Liver (tissue), 9 donors: ENCODE results near the gene NLK. TPM values are rescaled to one million over a fixed set of nuclear protein-coding genes. Genes with fewer than 3 reads are reported as not detected.

Source experiments
- DNase-seq: peaks from one replicate; pipeline ENCODE4 v3.0.0-alpha.2; 2017; ENCODE audit warnings: low spot score
- H3K27ac ChIP-seq, 2 donors: one replicate each; pipeline ENCODE4 v1.7.0; 2013; ENCODE audit warnings: inconsistent platforms in 2 of 2, low read length in 2 of 2, control low read depth in 1 of 2, low read depth in 1 of 2, mild to moderate bottlenecking in 1 of 2
- H3K27me3 ChIP-seq, 4 donors: one replicate each; pipeline versions ENCODE4 v1.6.1 to v1.7.0; 2013; ENCODE audit warnings: low read length in 3 of 4, inconsistent platforms in 1 of 4, mild to moderate bottlenecking in 1 of 4, moderate library complexity in 1 of 4; ENCODE audit not compliant: control insufficient read depth in 4 of 4, insufficient read depth in 4 of 4
- H3K36me3 ChIP-seq, 4 donors: one replicate each; pipeline versions ENCODE4 v1.6.1 to v1.7.0; 2013; ENCODE audit warnings: low read length in 3 of 4, mild to moderate bottlenecking in 3 of 4, low read depth in 1 of 4, moderate library complexity in 1 of 4; ENCODE audit not compliant: control insufficient read depth in 4 of 4, insufficient read depth in 3 of 4
- H3K4me1 ChIP-seq, 4 donors: one replicate each; pipeline versions ENCODE4 v1.6.1 to v1.7.0; 2013; ENCODE audit warnings: low read length in 3 of 4, mild to moderate bottlenecking in 3 of 4, moderate library complexity in 1 of 4; ENCODE audit not compliant: control insufficient read depth in 4 of 4, insufficient read depth in 4 of 4
- H3K4me3 ChIP-seq, 3 donors: one replicate each; pipeline versions ENCODE4 v1.6.1 to v1.7.0; 2013; ENCODE audit warnings: low read length in 3 of 3, control low read depth in 1 of 3, low read depth in 1 of 3, mild to moderate bottlenecking in 1 of 3
- H3K9ac ChIP-seq, 2 donors: one replicate each; pipeline ENCODE4 v1.7.0; 2013; ENCODE audit warnings: low read length in 2 of 2, mild to moderate bottlenecking in 2 of 2, moderate library complexity in 2 of 2, control low read depth in 1 of 2, low read depth in 1 of 2
- H3K9me3 ChIP-seq, 4 donors: one replicate each; pipeline versions ENCODE4 v1.6.1 to v1.7.0; 2013; ENCODE audit warnings: low read length in 3 of 4; ENCODE audit not compliant: control insufficient read depth in 4 of 4
- EGR1 ChIP-seq, 2 donors: IDR thresholded peaks; 2 replicates each; pipeline ENCODE4 v1.6.1; 2016 to 2018; ENCODE audit warnings: antibody characterized with exemption in 2 of 2, low read depth in 2 of 2
- FOXA1 ChIP-seq: IDR thresholded peaks from 2 replicates; pipeline ENCODE4 v1.6.1; 2016; ENCODE audit warnings: antibody characterized with exemption
- FOXA2 ChIP-seq: IDR thresholded peaks from 2 replicates; pipeline ENCODE4 v1.6.1; 2016; ENCODE audit warnings: antibody characterized with exemption
- GABPA ChIP-seq, 2 donors: IDR thresholded peaks in 1 of 2; conservative IDR thresholded peaks in 1 of 2; 2 replicates each; pipeline ENCODE4 v1.6.1; 2016; ENCODE audit warnings: antibody characterized with exemption in 2 of 2, mild to moderate bottlenecking in 1 of 2, moderate library complexity in 1 of 2
- HNF4A ChIP-seq, 2 donors: conservative IDR thresholded peaks; 2 replicates each; pipeline ENCODE4 v1.6.1; 2016; ENCODE audit warnings: antibody characterized with exemption in 2 of 2, mild to moderate bottlenecking in 2 of 2
- HNF4G ChIP-seq: IDR thresholded peaks from 2 replicates; pipeline ENCODE4 v1.6.1; 2016; ENCODE audit warnings: antibody characterized with exemption
- JUND ChIP-seq, 2 donors: IDR thresholded peaks; 2 replicates each; pipeline ENCODE4 v1.6.1; 2016; ENCODE audit warnings: antibody characterized with exemption in 2 of 2
- NR2F2 ChIP-seq: IDR thresholded peaks from 2 replicates; pipeline ENCODE4 v1.6.1; 2016; ENCODE audit warnings: antibody characterized with exemption
- RAD21 ChIP-seq, 2 donors: IDR thresholded peaks; 2 replicates each; pipeline ENCODE4 v1.6.1; 2016; ENCODE audit warnings: antibody characterized with exemption in 2 of 2, mild to moderate bottlenecking in 2 of 2
- RXRA ChIP-seq, 2 donors: IDR thresholded peaks; 2 replicates each; pipeline ENCODE4 v1.6.1; 2017 to 2018; ENCODE audit warnings: antibody characterized with exemption in 2 of 2, mild to moderate bottlenecking in 1 of 2
- SP1 ChIP-seq: IDR thresholded peaks from 2 replicates; pipeline ENCODE4 v1.6.1; 2018; ENCODE audit warnings: antibody characterized with exemption, mild to moderate bottlenecking
- TAF1 ChIP-seq: conservative IDR thresholded peaks from 2 replicates; pipeline ENCODE4 v1.6.1; 2016; ENCODE audit warnings: antibody characterized with exemption, mild to moderate bottlenecking
- YY1 ChIP-seq: IDR thresholded peaks from 2 replicates; pipeline ENCODE4 v1.6.1; 2016; ENCODE audit warnings: antibody characterized with exemption, mild to moderate bottlenecking
- WGBS: extraction: QIAGEN DNeasy Blood & Tissue Kit; methylation state at CpG from one replicate; pipeline ENCODE4 v1.1.7; 2013; 5-methylcytosine and 5-hydroxymethylcytosine counted together
- polyA plus RNA-seq, 2 donors: library from polyadenylated mRNA; stranded (reverse) in 1 of 2; unstranded in 1 of 2; fragments of 200-250 nt in 1 of 2; fragments of >200 nt in 1 of 2; fragmentation: Nextera tagmentation in 1 of 2; extraction: Ambion mirVana in 1 of 2; gene quantifications; one replicate each; pipeline versions ENCODE4 v1.2.1 to v1.2.3, GENCODE V29; 2013 to 2015
- total RNA-seq, 2 donors: library from RNA; depleted of rRNA; stranded (reverse); fragments of >200 nt; gene quantifications; one replicate each; pipeline ENCODE4 v1.2.3, GENCODE V29; 2014
- TF ChIP-seq, protein P1 (sequence below): fragments of 150-350 bp; IDR thresholded peaks from 2 replicates; pipeline ENCODE4 v1.5.1; 2017; ENCODE audit warnings: improper control_type of control experiment, low read depth, low read length; ENCODE audit not compliant: missing input control
- TF ChIP-seq, protein P2 (sequence below): IDR thresholded peaks from 2 replicates; pipeline ENCODE4 v1.6.1; 2016; ENCODE audit warnings: antibody characterized with exemption
- TF ChIP-seq, protein P3 (sequence below): IDR thresholded peaks from 2 replicates; pipeline ENCODE4 v1.6.1; 2016; ENCODE audit warnings: antibody characterized with exemption, mild to moderate bottlenecking
- TF ChIP-seq, protein P4 (sequence below): IDR thresholded peaks from 2 replicates; pipeline ENCODE4 v1.6.1; 2016; ENCODE audit warnings: antibody characterized with exemption
- TF ChIP-seq, protein P5 (sequence below): IDR thresholded peaks from 2 replicates; pipeline ENCODE4 v1.6.1; 2016; ENCODE audit warnings: antibody characterized with exemption
- donor health status: healthy.
- donor health status: healthy.
- donor health status: healthy.
- donor health status: healthy.
- donor health status: healthy.

Gene NLK
- total and polyA plus RNA-seq, 4 donors = 4.4 to 17.4 (median 9.2) TPM

DNA sequence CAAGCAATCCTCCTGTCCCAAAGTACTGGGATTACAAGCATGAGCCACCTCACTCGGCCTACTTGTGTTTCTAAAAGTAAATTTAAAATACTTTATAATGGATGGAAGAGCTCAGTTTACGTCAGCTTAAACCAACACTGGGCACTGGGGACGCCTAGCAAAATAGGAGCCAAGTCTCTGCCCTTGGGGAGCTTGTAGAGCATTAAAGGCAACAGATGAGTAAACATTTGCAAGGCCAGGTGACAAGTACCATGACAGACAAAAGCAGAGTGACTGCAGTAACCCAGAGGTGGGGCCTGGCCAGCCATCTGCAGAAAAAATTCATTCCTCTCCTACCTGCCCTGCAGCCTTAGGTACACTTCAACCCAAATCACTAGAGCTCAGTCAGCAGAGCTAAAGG lies 12.1 kb upstream of the NLK start:
- WGBS = 83% methylated on average over 3 of the region's 3 CpGs
- no peaks in the 10 kb centered on the region for H3K9me3 ChIP-seq
- H3K36me3 ChIP-seq = no peaks in the 10 kb centered on the region
- H3K27ac ChIP-seq = no peak overlapping the region
- H3K27me3 ChIP-seq = no peaks in the 10 kb centered on the region
- DNase-seq = no peak
- no peak overlapping the region for H3K9ac ChIP-seq
- TF ChIP-seq, protein P1, sequence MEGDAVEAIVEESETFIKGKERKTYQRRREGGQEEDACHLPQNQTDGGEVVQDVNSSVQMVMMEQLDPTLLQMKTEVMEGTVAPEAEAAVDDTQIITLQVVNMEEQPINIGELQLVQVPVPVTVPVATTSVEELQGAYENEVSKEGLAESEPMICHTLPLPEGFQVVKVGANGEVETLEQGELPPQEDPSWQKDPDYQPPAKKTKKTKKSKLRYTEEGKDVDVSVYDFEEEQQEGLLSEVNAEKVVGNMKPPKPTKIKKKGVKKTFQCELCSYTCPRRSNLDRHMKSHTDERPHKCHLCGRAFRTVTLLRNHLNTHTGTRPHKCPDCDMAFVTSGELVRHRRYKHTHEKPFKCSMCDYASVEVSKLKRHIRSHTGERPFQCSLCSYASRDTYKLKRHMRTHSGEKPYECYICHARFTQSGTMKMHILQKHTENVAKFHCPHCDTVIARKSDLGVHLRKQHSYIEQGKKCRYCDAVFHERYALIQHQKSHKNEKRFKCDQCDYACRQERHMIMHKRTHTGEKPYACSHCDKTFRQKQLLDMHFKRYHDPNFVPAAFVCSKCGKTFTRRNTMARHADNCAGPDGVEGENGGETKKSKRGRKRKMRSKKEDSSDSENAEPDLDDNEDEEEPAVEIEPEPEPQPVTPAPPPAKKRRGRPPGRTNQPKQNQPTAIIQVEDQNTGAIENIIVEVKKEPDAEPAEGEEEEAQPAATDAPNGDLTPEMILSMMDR = no peak
- TF ChIP-seq SP1 (no peak), GABPA (IDR thresholded peaks at IDR 0.05 in 1 of 2, conservative IDR thresholded peaks at IDR 0.05 in 1 of 2) (no peak), JUND (IDR thresholded peaks at IDR 0.05) (no peak), TAF1 (no peak), FOXA1 (no peak), FOXA2 (no peak), EGR1 (IDR thresholded peaks at IDR 0.05; ENCODE audit: low read depth in 2 of 2) (no peak), YY1 (no peak), RAD21 (IDR thresholded peaks at IDR 0.05) (no peak), HNF4G (no peak), HNF4A (conservative IDR thresholded peaks at IDR 0.05) (no peak), NR2F2 (no peak), RXRA (IDR thresholded peaks at IDR 0.05) (no peak)
- TF ChIP-seq, protein P2, sequence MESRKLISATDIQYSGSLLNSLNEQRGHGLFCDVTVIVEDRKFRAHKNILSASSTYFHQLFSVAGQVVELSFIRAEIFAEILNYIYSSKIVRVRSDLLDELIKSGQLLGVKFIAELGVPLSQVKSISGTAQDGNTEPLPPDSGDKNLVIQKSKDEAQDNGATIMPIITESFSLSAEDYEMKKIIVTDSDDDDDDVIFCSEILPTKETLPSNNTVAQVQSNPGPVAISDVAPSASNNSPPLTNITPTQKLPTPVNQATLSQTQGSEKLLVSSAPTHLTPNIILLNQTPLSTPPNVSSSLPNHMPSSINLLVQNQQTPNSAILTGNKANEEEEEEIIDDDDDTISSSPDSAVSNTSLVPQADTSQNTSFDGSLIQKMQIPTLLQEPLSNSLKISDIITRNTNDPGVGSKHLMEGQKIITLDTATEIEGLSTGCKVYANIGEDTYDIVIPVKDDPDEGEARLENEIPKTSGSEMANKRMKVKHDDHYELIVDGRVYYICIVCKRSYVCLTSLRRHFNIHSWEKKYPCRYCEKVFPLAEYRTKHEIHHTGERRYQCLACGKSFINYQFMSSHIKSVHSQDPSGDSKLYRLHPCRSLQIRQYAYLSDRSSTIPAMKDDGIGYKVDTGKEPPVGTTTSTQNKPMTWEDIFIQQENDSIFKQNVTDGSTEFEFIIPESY = no peak
- TF ChIP-seq, protein P3, sequence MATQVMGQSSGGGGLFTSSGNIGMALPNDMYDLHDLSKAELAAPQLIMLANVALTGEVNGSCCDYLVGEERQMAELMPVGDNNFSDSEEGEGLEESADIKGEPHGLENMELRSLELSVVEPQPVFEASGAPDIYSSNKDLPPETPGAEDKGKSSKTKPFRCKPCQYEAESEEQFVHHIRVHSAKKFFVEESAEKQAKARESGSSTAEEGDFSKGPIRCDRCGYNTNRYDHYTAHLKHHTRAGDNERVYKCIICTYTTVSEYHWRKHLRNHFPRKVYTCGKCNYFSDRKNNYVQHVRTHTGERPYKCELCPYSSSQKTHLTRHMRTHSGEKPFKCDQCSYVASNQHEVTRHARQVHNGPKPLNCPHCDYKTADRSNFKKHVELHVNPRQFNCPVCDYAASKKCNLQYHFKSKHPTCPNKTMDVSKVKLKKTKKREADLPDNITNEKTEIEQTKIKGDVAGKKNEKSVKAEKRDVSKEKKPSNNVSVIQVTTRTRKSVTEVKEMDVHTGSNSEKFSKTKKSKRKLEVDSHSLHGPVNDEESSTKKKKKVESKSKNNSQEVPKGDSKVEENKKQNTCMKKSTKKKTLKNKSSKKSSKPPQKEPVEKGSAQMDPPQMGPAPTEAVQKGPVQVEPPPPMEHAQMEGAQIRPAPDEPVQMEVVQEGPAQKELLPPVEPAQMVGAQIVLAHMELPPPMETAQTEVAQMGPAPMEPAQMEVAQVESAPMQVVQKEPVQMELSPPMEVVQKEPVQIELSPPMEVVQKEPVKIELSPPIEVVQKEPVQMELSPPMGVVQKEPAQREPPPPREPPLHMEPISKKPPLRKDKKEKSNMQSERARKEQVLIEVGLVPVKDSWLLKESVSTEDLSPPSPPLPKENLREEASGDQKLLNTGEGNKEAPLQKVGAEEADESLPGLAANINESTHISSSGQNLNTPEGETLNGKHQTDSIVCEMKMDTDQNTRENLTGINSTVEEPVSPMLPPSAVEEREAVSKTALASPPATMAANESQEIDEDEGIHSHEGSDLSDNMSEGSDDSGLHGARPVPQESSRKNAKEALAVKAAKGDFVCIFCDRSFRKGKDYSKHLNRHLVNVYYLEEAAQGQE = no peak
- TF ChIP-seq, protein P4, sequence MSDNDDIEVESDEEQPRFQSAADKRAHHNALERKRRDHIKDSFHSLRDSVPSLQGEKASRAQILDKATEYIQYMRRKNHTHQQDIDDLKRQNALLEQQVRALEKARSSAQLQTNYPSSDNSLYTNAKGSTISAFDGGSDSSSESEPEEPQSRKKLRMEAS = no peak
- TF ChIP-seq, protein P5, sequence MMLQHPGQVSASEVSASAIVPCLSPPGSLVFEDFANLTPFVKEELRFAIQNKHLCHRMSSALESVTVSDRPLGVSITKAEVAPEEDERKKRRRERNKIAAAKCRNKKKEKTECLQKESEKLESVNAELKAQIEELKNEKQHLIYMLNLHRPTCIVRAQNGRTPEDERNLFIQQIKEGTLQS = no peak
- H3K4me1 ChIP-seq = no peaks in the 10 kb centered on the region
- H3K4me3 ChIP-seq = no peak overlapping the region

DNA sequence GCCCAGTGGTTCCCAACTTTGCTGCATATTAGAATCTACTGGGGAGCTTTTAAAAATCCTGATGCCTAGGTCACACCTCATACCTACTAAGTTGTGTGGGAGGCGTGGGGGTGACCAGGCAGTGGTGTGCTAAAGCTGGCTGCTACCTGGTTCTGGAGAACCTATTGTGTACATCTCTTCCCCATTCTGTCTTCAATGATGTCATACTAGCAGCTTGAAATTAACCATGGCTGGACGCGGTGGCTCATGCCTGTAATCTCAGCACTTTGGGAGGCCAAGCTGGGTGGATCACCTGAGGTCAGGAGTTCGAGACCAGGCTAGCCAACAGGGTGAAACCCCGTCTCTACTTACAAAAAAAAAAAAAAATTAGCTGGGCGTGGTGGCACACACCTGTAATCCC lies 11.3 kb upstream of the NLK start:
- no peak overlapping the region for H3K9ac ChIP-seq
- no peaks in the 10 kb centered on the region for H3K9me3 ChIP-seq
- no peak overlapping the region for H3K27ac ChIP-seq
- DNase-seq = no peak
- no peaks in the 10 kb centered on the region for H3K27me3 ChIP-seq
- no peak overlapping the region for H3K4me3 ChIP-seq
- H3K36me3 ChIP-seq = no peaks in the 10 kb centered on the region
- WGBS = 90% methylated on average over 6 of the region's 6 CpGs
- no peaks in the 10 kb centered on the region for H3K4me1 ChIP-seq
- TF ChIP-seq JUND (IDR thresholded peaks at IDR 0.05) (no peak), YY1 (no peak), SP1 (no peak), FOXA2 (no peak), RXRA (IDR thresholded peaks at IDR 0.05) (no peak), TAF1 (no peak), FOXA1 (no peak), HNF4A (conservative IDR thresholded peaks at IDR 0.05) (no peak), EGR1 (IDR thresholded peaks at IDR 0.05; ENCODE audit: low read depth in 2 of 2) (no peak)
- TF ChIP-seq, protein P3 = no peak
- TF ChIP-seq, protein P5 = no peak
- TF ChIP-seq, protein P4 = no peak
